ENCODE results near the gene ABL1.

DNA sequence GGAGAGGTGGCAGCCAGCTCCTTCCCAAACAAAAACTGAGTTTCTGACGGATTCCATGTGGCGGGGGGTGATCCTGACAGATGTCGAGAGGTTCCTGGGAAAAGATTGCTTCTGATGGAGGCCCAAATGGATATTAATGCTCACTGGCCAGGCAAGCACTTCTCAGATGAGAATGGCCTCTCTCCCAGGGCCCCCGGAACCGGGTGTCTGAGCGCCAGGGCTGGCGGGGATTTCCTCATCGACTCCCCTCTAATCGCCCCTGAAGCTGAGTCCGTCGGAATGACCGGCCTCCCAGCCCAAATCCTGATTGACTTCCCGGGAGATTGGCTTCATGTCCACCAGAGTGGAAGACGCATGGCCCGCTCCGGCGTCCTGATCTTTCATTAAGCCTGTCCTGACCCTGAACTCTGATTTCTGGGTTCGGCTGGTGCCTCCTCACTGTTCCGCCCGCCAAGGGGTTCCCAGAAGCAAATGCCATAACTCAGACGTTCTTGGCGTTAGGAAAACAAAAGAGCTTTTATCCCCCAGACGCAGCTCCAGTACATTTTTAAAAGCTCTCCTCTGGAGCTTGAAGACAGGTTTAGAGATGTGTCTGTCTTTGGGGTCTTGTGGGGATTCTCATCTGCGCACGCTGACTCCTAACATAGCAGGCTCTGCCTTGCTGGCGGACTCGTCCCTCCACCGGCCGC is 86.4 kb downstream of the ABL1 start:
- TF ChIP-seq POLR2A (IDR thresholded peaks at IDR 0.05) = no peak
- TF ChIP-seq CTCF (IDR thresholded peaks at IDR 0.05 in 8 of 11, conservative IDR thresholded peaks at IDR 0.05 in 3 of 11) = no peak
